Measurements from ENCODE around the gene WNK3.
"Not testable (repeated sequence)": the region's sequence is repeated elsewhere in the genome, so short reads cannot be mapped to it uniquely, and the experiment has no call there.

The WNK3 gene

DNA sequence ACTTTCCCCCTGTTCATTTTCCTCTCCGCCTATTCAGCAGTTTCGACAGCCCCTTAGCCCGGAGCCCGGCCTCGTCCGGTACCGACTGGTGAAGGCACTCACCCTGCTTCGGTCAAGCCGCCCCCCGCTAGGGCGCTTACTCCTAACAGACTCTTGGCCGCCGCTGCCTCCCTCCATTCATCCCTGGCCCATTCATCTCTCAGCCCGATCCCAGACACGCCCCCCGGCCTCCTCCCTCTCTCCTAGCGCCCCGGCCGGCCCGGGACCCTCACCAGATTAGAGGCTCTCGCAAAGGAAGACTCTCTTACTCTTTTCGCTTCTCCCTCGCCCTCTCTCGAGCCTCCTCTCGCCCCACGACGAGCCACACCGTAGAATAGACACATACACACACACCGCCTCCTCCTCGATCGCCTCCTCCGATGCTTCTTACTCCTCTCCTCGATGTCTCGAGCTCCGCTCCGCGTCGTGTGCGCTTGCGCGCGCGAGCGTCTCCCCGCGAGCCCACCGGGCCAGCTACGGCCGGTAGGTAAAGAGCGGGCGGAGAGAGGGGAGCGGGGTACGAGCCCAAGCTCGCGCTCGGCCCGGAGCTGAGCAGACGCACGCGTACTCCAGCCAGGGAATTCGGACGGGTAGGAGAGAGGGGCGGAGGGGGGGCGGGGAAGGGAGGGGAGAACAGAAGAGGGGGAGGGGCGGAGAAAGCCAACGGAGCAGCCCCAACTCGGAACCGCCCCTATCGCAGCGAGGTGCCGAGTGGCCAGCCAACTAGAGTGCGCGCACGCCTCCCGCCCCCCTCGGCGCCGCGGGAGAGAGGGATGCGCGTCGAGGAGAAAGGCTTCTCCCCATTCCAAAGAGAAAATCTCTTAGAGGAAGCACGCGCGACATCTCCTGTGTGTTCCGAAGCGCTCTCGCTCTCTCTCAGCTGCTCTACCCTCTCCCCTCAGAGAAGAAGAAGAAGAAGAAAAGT, at the start of gene WNK3:
Gene WNK3, minus strand, starts transcription at position 633 of the 964 bp plus-strand sequence.
- peak; percentile 36 for DNase-seq (ENCODE audit: low read depth)

DNA sequence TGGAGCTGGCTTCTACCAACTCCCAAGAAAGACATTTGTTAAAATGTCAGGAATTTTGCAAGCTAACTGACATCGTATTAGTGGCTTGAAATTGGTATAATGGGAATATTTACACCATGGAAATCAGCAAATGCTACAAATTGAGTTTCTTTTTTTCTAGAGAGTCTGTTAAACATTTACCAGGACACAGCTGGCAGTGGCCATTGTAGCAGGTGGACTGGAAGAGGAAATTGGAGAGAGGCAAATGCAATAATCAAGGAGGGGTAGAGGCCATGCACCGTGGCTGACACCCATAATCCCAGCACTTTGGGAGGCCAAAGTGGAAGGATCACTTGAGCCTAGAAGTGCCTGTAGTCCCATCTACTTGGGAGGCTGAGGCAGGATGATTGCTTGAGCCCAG, 49.4 kb upstream of the WNK3 start:
- no peak for DNase-seq (ENCODE audit: low read depth)

DNA sequence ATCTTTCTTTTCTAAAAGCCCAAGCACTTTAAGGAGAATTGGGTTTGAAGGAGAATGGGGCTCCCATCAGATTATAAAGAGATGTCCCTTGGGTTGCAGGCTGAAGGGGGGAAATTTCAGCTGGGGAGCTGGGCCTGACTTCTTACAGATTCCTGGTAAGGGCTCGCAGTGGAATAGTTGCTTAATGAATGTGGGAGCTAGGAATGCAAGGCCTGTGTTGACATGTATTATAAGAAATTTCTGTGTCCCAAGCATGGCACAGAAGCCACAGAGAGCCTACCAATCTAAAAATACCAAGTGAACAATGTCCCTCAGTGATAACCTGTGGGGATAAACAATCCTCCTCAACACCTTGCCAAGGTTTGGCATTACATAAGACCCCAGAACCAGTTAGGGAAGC, 39.3 kb upstream of the WNK3 start:
- DNase-seq (ENCODE audit: low read depth), result no peak

DNA sequence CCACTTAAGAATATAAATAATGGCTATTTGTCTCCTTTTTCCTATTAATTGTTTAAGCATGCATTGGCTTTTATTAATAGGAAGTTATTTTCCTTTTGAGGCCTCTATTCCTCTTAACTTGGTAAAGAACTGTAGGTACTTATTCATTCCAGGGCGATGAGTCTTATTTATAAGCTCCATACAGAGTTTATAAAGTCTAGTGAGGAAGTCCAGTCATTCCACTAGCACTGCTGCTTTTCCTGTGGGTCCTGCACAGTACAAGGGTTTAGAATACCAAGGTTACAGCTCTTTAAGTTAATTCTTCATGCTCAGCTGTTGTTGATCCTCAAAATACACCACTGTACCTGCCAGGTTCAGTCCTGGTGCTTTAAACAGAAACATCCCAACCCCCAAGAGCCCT, 28.5 kb upstream of the WNK3 start:
- no peak for DNase-seq (ENCODE audit: low read depth)

DNA sequence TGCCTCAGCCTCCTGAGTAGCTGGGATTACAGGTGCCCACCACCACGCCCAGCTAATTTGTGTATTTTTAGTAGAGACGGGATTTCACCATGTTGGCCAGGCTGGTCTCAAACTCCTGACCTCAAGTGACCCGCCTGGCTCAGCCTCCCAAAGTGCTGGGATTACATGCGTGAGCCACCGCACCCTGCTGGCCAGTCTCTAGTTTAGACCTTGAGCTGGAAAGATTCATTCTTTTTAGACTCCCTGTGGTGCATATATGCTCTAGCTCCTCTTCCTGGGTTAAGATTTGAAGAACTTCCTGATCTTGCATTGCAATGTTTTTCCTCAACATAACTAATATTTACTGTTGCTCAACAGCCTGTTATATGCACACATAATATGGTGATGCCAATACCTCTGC, 26.8 kb upstream of the WNK3 start:
- not testable (repeated sequence) for DNase-seq (ENCODE audit: low read depth)

DNA sequence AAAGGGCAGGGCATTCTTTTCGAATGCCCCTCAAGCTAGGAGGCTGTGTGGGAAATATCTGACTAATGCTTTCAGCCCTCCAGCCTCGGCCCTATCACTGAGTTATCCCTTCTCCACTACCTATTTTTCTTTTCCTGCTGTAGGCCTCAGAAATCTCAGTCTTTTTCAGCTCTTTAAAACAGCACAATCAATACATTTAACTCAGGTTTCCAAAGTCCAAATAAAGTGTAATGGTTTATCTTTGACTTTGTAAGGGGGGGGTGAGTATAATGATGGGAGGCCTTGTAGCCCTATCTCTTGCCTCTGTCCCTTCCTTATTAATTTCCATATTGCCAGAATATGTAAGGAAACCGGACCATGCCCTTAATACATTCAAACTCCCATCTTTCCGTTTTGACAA, 1.6 kb upstream of the WNK3 start:
- DNase-seq (ENCODE audit: low read depth), result no peak

DNA sequence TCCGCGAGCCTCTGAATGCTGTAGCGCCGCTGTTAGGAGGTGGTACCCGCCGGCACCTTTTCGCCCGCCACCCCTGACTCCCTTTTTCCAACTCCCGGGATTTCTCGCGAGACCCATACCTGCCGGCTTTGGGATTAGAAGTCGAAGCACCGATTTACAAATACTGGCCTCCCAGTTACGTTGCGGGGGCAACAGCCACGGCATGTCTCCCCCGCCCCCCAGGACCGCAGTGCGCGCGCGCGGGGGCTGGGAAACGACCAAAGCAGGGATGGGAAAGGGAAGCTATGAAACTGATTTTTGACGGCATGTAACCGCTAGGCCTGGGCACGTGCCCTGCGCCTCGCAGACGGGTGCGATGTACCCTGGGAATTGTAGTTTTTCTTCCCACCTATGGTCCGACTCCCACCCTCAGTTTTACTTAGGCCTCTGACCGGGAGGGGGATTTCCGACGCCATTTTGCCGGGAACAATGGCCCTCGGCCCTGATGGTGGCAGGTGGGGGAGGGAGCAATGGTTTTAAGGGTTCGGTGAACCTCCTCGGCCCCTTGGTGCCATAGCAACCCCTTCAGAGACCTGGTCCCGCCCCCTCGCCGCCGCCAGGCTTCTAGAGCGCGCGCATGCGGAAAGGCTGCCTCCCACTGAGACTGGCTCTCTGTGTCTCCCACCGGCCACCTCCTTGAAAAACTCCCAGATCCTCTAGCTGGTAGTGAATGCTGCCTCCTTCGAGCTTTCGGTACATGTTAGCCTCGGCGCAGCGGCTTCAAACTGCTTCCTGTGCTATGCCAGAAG, 772 bp upstream of the WNK3 start:
- DNase-seq (ENCODE audit: low read depth), result peak; percentile 30

DNA sequence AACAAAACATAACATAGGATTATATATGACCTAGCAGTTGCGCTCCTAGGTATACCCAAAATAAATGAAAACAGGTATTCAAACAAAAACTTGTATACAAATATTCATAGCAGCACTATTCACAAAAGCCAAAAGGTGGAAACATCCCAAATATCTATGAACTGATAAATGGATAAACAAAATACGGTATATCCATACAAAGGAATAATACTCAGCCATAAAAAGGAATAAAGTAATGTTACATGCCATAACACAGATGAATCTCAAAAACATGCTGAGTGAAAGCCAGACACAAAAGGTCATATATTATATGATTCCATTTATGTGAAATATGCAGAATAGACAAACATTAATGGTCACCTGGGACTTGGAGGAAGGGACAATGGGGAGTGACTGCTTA, 5.2 kb downstream of the WNK3 start:
- DNase-seq (ENCODE audit: low read depth), result no peak

DNA sequence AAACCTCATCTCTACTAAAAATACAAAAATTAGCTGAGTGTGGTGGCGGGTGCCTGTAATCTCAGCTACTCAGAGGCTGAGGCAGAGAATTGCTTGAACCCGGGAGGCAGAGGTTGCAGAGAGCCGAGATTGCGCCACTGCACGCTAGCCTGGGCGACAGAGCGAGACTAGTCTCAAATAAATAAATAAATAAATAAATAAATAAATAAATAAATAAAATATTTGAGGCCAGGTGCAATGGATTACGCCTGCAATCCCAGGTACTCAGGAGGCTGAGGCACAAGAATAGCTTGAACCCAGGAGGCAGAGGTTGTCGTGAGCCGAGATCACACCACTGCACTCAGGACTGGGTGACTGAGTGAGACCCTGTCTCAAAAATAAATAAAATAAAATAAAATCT, 20.5 kb downstream of the WNK3 start:
- not testable (repeated sequence) for DNase-seq (ENCODE audit: low read depth)

DNA sequence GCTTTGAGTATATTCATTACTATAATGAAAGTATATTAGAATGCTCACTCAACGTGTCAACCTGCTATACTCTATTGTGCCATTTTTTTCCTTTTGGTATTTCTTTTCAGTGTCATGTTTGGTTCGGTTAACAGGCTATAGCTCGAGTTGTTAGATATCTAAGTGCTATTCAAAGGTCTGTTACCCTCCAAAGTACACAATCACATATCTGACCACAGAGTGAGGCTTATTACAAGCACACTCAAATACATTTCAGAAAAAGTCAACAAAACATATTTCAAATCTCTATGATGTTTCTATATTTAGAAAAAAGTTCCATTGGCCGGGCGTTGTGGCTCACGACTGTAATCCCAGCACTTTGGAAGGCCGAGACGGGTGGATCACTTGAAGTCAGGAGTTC, 32.8 kb downstream of the WNK3 start:
- DNase-seq (ENCODE audit: low read depth), result no peak

DNA sequence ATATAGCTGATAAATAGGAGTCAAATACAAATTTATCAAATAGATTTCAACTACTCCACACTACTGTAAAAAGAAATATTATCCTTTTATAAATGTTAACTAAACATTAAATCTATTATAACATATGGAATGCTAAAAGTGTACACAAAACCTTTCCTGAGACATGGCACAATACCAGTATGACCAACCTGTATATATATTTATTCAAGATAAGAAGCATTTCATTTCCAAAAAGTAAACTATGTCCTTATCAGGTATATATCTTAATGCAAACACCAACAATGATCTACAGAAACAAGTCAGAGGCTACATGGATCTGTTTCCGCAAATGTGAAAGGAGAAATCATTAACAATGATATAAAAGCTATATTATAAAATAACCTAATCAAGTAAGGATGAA, 37.8 kb downstream of the WNK3 start:
- DNase-seq (ENCODE audit: low read depth), result no peak

DNA sequence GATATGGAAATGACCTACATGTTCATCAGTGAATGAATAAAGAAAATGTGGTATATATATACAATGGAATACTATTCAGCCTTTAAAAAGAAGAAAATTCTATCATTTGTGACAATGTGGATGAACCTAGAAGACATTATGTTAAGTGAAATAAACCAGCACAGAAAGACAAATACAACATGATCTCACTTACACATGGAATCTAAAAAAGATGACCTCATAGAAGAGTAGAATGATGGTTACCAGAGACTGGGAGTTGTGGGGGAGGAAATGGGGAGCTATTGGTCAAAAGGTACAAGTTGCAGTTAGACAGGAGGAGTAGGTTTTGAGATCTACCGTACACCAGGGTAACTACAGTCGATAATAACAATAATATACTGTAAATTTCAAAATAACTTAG, 51.5 kb downstream of the WNK3 start:
- no peak for DNase-seq (ENCODE audit: low read depth)

DNA sequence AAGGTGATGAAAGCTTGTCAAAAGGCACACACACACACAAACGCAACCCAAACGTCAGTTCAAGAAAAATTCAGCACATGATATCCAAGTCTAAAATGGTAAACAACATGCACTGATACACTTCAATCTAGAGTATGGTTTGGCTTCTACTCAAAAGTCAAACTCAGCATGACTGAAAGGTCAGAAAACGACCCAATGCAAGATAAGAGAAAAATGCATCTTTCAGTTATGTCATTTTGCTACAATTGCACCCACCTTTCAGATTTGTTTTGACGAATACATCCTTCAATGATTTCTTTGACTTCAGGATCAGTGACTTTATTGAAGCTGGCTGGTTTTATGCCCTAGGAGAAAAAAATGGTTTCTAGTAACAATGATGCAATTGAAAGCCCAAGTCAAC, 56.3 kb downstream of the WNK3 start:
- no peak for DNase-seq (ENCODE audit: low read depth)

DNA sequence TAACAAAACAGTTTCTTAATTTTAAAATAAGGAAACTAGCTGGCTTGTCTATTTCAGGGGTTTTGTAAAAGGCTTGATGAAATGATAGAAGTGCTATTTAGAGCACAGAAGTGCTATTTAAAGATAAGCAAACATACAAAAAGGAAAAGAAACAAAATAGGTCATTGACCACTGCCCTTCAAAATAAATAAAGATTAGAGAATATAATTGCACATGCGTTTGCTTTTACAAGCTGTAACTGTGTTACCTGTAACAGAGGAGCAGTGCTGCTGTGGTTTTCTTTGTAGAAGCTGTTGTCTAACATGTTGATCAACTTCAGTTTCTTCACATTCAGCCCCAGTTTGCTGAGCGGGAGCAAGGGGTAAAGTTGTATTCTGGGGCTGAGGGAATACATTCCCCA, 63.5 kb downstream of the WNK3 start:
- DNase-seq (ENCODE audit: low read depth), result no peak

DNA sequence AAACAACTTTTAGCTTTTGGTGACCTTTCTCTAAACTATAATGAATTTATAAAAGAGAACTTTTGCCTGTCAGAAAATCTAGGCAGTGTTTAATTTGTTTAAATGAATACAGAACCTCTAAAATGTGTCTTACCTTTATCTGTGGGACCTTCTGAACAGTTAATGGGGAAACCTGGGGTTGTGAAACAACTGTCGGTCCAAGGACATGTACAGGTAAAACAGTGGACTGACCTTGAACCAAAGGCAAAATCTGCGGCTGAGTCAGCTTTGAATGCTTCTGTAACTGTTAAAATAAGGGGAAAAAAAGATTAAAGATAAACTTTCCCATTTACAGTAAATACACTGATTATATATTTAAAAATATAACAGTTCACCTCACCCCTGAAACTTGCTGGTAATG, 65.1 kb downstream of the WNK3 start:
- DNase-seq (ENCODE audit: low read depth), result no peak

DNA sequence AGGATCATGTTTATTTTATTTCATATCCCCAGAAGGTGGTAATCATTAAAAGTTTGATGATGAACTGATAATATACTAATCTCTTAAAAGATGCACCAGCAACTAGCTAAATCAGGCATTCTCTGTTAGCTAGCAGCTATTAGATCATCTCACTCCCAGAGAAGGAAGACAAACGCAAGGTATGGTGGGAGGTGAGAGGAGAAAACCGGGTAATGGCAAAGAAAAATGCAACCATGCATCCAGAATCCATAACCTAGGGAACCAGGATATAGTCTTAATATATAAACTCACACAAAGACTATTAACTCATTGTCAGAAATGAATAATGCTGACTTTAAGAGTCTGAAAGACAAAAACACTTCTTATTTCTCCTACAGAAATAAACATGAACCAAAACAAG, 66.1 kb downstream of the WNK3 start:
- DNase-seq (ENCODE audit: low read depth), result no peak

DNA sequence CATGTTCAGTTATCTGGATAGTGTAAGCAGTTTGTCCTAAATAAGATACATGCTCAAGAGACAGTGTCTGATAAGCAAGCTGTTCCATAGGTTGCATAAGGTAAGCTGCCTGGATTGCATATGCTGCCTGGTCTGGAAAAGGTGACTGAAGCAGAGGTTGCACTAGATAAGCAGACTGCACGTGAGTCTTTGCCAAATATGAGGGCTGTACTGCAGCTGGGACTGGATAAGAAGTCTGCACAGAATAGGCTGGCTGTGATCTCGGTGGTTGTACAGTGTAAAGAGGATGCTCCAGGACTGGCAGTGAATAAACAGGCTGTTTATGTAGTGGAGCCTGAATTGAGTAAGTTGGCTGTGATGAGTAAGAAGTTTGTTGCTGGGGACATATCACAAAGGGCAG, 68.9 kb downstream of the WNK3 start:
- no peak for DNase-seq (ENCODE audit: low read depth)

DNA sequence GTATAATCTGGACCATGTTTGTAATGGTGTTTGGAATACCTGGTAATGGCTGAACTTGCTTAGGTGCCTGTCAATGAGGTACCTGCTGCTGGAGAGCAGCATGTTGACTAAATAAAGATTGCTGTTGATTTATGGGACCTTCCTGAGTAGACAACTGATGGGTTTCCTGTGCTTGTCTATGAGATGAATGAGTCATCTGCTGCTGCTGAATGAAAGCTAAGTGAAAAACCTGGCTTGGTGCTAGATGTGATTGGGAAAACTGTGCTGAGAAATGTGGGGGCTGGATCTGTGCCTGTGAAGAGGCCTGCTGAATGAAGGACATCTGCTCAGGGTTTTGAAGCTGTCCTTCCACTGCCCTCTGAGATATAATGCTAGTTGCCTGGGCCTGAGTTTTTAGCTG, 69.6 kb downstream of the WNK3 start:
- no peak for DNase-seq (ENCODE audit: low read depth)

DNA sequence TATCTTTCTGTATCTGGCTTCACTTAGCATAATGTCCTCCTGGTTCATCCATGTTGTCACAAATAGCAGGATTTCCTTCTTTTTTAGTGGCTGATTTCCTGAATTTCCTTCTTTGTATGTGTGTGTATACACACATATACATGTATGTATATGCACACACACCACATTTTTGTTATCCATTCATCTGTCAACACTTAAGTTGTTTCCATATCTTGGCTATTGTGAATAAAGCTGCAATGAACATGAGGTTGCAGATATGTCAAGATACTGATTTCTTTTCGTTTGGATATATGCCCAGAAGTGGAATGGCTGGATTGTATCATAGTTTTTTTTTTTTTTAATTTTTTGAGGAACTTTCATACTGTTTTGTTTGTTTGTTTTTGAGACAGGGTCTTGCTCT, 76.2 kb downstream of the WNK3 start:
- no peak for DNase-seq (ENCODE audit: low read depth)

DNA sequence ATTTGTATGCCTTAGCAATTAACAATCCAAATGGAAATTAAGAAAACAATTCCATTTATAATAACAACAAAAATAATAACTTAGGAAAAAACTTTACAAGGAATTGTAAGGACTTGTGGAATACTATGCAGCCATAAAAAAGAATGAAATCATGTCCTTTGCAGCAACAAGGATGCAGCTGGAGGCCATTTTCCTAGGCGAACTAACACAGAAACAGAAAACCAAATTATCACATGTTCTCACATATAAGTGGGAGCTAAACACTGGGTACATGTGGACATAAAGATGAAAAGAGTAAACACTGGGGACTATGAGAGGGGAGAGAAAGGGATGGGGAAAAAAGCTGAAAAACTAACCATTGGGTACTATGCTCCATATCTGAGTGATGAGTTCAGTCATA, 77.4 kb downstream of the WNK3 start:
- DNase-seq (ENCODE audit: low read depth), result no peak

DNA sequence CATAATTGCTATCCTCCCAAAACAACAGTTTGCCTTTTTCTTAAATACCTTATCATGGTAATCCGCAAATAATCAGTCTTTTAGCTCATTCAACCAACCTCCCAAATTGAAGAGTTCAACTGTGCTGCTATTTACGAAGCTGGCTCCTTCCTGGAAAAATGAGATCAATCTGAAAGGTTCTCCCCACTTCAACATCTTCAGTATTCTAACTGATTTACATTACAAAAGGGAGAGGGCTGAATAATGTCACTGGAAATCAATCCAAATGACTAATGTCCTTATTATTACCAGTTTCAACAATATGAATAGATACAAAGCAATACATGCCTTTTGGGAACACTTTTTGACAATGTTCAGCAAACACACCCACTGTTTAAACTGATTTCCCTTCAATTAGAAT, 86.2 kb downstream of the WNK3 start:
- DNase-seq (ENCODE audit: low read depth), result no peak

DNA sequence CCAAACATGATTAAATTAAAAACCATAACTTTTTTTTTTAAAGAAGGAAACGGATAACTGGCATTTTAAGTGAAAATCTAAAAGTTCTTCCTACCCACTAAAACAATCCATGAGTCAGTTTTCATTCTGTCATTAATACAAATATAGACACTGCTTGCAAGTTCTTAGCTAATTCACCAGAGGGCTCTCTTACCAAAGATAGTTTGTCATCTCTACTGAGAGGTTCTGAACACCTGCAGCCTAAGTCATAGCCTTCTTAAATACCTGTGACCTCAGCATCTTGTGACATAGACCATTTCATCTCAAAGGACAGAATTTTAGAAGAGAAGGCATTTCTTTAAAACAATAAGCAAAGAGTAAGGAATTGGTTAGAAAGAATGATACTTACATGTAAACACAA, 109.5 kb downstream of the WNK3 start:
- DNase-seq (ENCODE audit: low read depth), result no peak

DNA sequence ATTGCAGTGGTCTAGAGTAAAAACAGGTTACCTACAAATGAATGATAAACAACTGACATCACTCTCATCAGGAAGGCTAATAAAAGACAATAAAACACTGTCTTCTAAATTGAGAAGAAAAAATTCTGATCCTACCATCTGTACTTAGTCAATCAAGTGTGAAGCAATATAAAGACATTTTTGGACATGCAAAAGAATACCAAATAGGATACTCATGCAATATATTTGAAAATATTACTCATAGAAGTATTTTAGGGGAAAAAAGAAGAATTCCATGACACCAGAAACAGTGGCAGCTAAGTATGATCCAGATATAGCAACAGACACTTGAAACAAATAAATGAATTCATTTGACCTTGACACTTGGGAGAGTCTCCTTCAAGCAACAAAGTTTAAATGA, 111.0 kb downstream of the WNK3 start:
- DNase-seq (ENCODE audit: low read depth), result no peak
